Upper lobe of left lung (tissue), 4 donors: ENCODE data around the gene SERPINH1.

Experiments
- CTCF ChIP-seq, 6 experiments: fragments of 450-650 bp in 4 of 6; fragments of 200-600 bp in 2 of 6; sonication (generic) in 2 of 6; IDR thresholded peaks; one replicate each; pipeline ENCODE4 v1.5.1; 2016 to 2019; ENCODE audit warnings: antibody characterized with exemption in 6 of 6
- POLR2AphosphoS5 ChIP-seq, 2 donors: sonication (generic); formaldehyde crosslinking; IDR thresholded peaks; one replicate each; pipeline ENCODE4 v1.5.1; 2017; ENCODE audit warnings: antibody characterized with exemption in 2 of 2

- TF ChIP-seq CTCF (IDR thresholded peaks at IDR 0.05) (no peak), POLR2AphosphoS5 (IDR thresholded peaks at IDR 0.05) (no peak)
Observed at GRCh38 chr11:75518771-75519653, 43.0 kb upstream of the SERPINH1 start.
